Fibroblast of villous mesenchyme (primary cell): ENCODE results near the gene PRF1. TPM values are rescaled to one million over a fixed set of nuclear protein-coding genes. Genes with fewer than 3 reads are reported as not detected.
"Not testable (repeated sequence)": the region's sequence is repeated elsewhere in the genome, so short reads cannot be mapped to it uniquely, and the experiment has no call there.

Source experiments
- DNase-seq: peaks from one replicate; pipeline ENCODE4 v3.0.0-alpha.2; 2010; ENCODE audit warnings: low read depth
- H3K4me3 ChIP-seq: 2 replicates; pipeline ENCODE4 v1.5.1; 2011; ENCODE audit warnings: low read depth, mild to moderate bottlenecking, low read length
- CTCF ChIP-seq: IDR thresholded peaks from 2 replicates; pipeline ENCODE4 v1.5.1; 2012; ENCODE audit warnings: low read depth, mild to moderate bottlenecking, low read length; ENCODE audit not compliant: insufficient read depth
- total RNA-seq: library from RNA; depleted of rRNA; stranded (reverse); fragments of >200 nt; gene quantifications from 2 replicates; pipeline ENCODE4 v1.2.3, GENCODE V29; 2012

The PRF1 gene
- total RNA-seq, 1 donor = not detected

GRCh38 chr10:70615211-70615610 lies 12.7 kb upstream of the PRF1 start:
- DNase-seq = no peak
- TF ChIP-seq CTCF = no peak
- H3K4me3 ChIP-seq = no peak overlapping the region

GRCh38 chr10:70614364-70614763 lies 11.8 kb upstream of the PRF1 start:
- DNase-seq, H3K4me3 ChIP-seq: not testable (repeated sequence)

- TF ChIP-seq CTCF = no peak
- no peak for DNase-seq
- no peak overlapping the region for H3K4me3 ChIP-seq
These were observed 11.4 kb upstream of the PRF1 start for GRCh38 chr10:70613941-70614340.

- DNase-seq = no peak
- no peak overlapping the region for H3K4me3 ChIP-seq
- TF ChIP-seq CTCF = no peak
These were observed 5.4 kb upstream of the PRF1 start for GRCh38 chr10:70607936-70608335.

- no peak for TF ChIP-seq CTCF
- H3K4me3 ChIP-seq = no peak overlapping the region
- DNase-seq = no peak
These were observed 2.6 kb upstream of the PRF1 start for GRCh38 chr10:70605161-70605560.

- DNase-seq = no peak
- TF ChIP-seq CTCF = no peak
- no peak overlapping the region for H3K4me3 ChIP-seq
These were observed 1.6 kb upstream of the PRF1 start for GRCh38 chr10:70604106-70604505.

- no peak for DNase-seq
- TF ChIP-seq CTCF = no peak
- no peak overlapping the region for H3K4me3 ChIP-seq
These were observed 884 bp upstream of the PRF1 start for GRCh38 chr10:70603449-70603801.
